B cell (primary cell): Measurements from ENCODE around the gene NDUFAB1. TPM values are rescaled to one million over a fixed set of nuclear protein-coding genes. Genes with fewer than 3 reads are reported as not detected.

Experiments
- ATAC-seq: fragments of 200-7000 bp; cut with Tn5 transposase; one replicate; pipeline ENCODE4 v1.10.0; 2021; ENCODE audit warnings: low read depth, mild to moderate bottlenecking, moderate number of reproducible peaks, moderate library complexity
- CTCF ChIA-PET: fragments of 350-600 bp; sonication (Branson Sonifier 250); formaldehyde crosslinking; loops from one replicate; lab custom pipeline; 2021; ENCODE audit warnings: antibody characterized with exemption, inconsistent platforms; lab: Charles Lee
- POLR2A ChIA-PET: fragments of 350-600 bp; sonication (Branson Sonifier 250); formaldehyde crosslinking; loops from one replicate; lab custom pipeline; 2021; ENCODE audit warnings: antibody characterized with exemption; lab: Charles Lee
- DNase-seq: peaks from one replicate; pipeline ENCODE4 v3.0.0; 2013
- H2AFZ ChIP-seq: 2 replicates; pipeline ENCODE4 v1.6.1; 2012; ENCODE audit warnings: mild to moderate bottlenecking, low read depth, low read length; ENCODE audit not compliant: insufficient read depth, poor library complexity, severe bottlenecking
- H3K27ac ChIP-seq, 2 donors: 1 replicate in 1 of 2; 2 replicates in 1 of 2; pipeline ENCODE4 v1.5.1; 2012 to 2013; ENCODE audit warnings: low read length in 2 of 2, mild to moderate bottlenecking in 2 of 2, moderate library complexity in 1 of 2
- H3K27me3 ChIP-seq, 4 experiments: fragments of 200-600 bp in 1 of 4; sonication (generic) in 1 of 4; replicated peaks in 1 of 4; 1 replicate in 2 of 4; 2 replicates in 2 of 4; pipeline versions ENCODE4 v1.6.1 to v1.7.0; 2013 to 2016; ENCODE audit warnings: low read length in 3 of 4, mild to moderate bottlenecking in 2 of 4, mixed read lengths in 1 of 4, moderate library complexity in 1 of 4; ENCODE audit not compliant: insufficient read depth in 4 of 4, control insufficient read depth in 3 of 4; ENCODE audit errors: control extremely low read depth in 1 of 4
- H3K36me3 ChIP-seq, 2 experiments: replicated peaks in 1 of 2; 1 replicate in 1 of 2; 2 replicates in 1 of 2; pipeline versions ENCODE4 v1.6.1 to v1.7.1; 2013; ENCODE audit warnings: low read length in 1 of 2; ENCODE audit not compliant: insufficient read depth in 2 of 2, control insufficient read depth in 1 of 2; ENCODE audit errors: control extremely low read depth in 1 of 2, extremely low read depth in 1 of 2
- H3K4me1 ChIP-seq, 2 donors: fragments of 200-600 bp in 1 of 2; sonication (generic) in 1 of 2; 1 replicate in 1 of 2; 2 replicates in 1 of 2; pipeline versions ENCODE4 v1.5.1 to v1.6.1; 2013 to 2017; ENCODE audit warnings: low read length in 2 of 2; ENCODE audit not compliant: control insufficient read depth in 2 of 2, insufficient read depth in 2 of 2
- H3K4me2 ChIP-seq: replicated peaks from 2 replicates; pipeline ENCODE3; 2012; ENCODE audit warnings: mild to moderate bottlenecking, low read depth, low read length; ENCODE audit not compliant: poor library complexity, severe bottlenecking
- H3K4me3 ChIP-seq, 5 experiments: fragments of 200-600 bp in 1 of 5; sonication (generic) in 1 of 5; 1 replicate in 3 of 5; 2 replicates in 2 of 5; pipeline versions ENCODE4 v1.5.1 to v1.7.0; 2011 to 2016; ENCODE audit warnings: low read length in 4 of 5, mild to moderate bottlenecking in 4 of 5, low read depth in 2 of 5, control low read depth in 1 of 5, moderate library complexity in 1 of 5; ENCODE audit not compliant: insufficient read depth in 1 of 5; ENCODE audit errors: control extremely low read depth in 1 of 5, extremely low read depth in 1 of 5
- H3K79me2 ChIP-seq: fragments of 200-600 bp; sonication (generic); one replicate; pipeline ENCODE4 v1.6.0; 2016; ENCODE audit warnings: low read length; ENCODE audit not compliant: control insufficient read depth, insufficient read depth
- H3K9ac ChIP-seq: fragments of 200-600 bp; sonication (generic); 2 replicates; pipeline ENCODE4 v1.6.1; 2017; ENCODE audit warnings: mild to moderate bottlenecking, low read length, moderate library complexity
- H3K9me3 ChIP-seq, 3 donors: one replicate each; pipeline versions ENCODE4 v1.6.1 to v1.7.1; 2013; ENCODE audit warnings: low read length in 2 of 3; ENCODE audit not compliant: control insufficient read depth in 2 of 3, insufficient read depth in 1 of 3; ENCODE audit errors: control extremely low read depth in 1 of 3
- H4K20me1 ChIP-seq: 2 replicates; pipeline ENCODE4 v1.6.0; 2012; ENCODE audit warnings: mild to moderate bottlenecking, low read length; ENCODE audit not compliant: insufficient read depth, control insufficient read depth, poor library complexity, severe bottlenecking
- H3K27ac Mint-ChIP-seq: one replicate; pipeline ENCODE4 v1.8.0; 2021; ENCODE audit warnings: mixed read lengths
- H3K27me3 Mint-ChIP-seq: one replicate; pipeline ENCODE4 v1.8.0; 2021; ENCODE audit warnings: mixed read lengths
- H3K4me1 Mint-ChIP-seq: one replicate; pipeline ENCODE4 v1.8.0; 2021; ENCODE audit warnings: mixed read lengths
- H3K4me3 Mint-ChIP-seq: one replicate; pipeline ENCODE4 v1.8.0; 2021; ENCODE audit warnings: mixed read lengths
- H3K9me3 Mint-ChIP-seq: one replicate; pipeline ENCODE4 v1.8.0; 2022; ENCODE audit warnings: mixed read lengths; ENCODE audit not compliant: insufficient read depth
- CTCF ChIP-seq: fragments of 200-600 bp; IDR thresholded peaks from one replicate; pipeline ENCODE4 v1.8.0; 2022; ENCODE audit warnings: antibody characterized with exemption, mild to moderate bottlenecking
- EZH2 ChIP-seq: IDR thresholded peaks from 2 replicates; pipeline ENCODE4 v1.6.1; 2012; ENCODE audit warnings: borderline replicate concordance, low read depth, mild to moderate bottlenecking, moderate library complexity, low read length; ENCODE audit not compliant: insufficient read depth, poor library complexity, severe bottlenecking
- WGBS: methylation state at CpG from one replicate; pipeline ENCODE4 v1.1.5; 2013; ENCODE audit warnings: missing lambda C conversion rate; ENCODE audit not compliant: insufficient coverage; 5-methylcytosine and 5-hydroxymethylcytosine counted together
- intact Hi-C: fragments of 100-400 bp; cut with micrococcal nuclease; formaldehyde crosslinking; loops from one replicate; pipeline ENCODE4 v1.10.0; 2022
- polyA plus RNA-seq: library from polyadenylated mRNA; depleted of rRNA; stranded (reverse); fragments of >200 nt; gene quantifications from 2 replicates; pipeline ENCODE4 v1.2.3, GENCODE V29; 2012
- total RNA-seq, 2 donors: library from RNA; stranded (reverse); fragments of 120-200 nt in 1 of 2; gene quantifications; 1 replicate in 1 of 2; 2 replicates in 1 of 2; pipeline versions ENCODE4 v1.2.3 to v1.2.4, GENCODE V29; 2013 to 2022

Gene NDUFAB1
- total and polyA plus RNA-seq, 2 donors (not counting 1 experiment from before 2014, with no cell fraction given): 33.6 to 39.3 TPM

GRCh38 chr16:23571895-23572294 lies 24.2 kb downstream of the NDUFAB1 start:
- Histone ChIP-seq H3K27ac (peak overlapping the region in 1 of 2 donors; percentile 39), H3K4me3 (no peak overlapping the region), H3K36me3 (peaks cover 0 to 32% of the 10 kb centered on the region in 2 experiments), H3K27me3 (no peaks in the 10 kb centered on the region), H4K20me1 (no peaks in the 10 kb centered on the region), H3K9ac (no peak overlapping the region), H3K9me3 (no peaks in the 10 kb centered on the region), H3K4me1 (peaks cover 20 to 28% of the 10 kb centered on the region in 2 donors), H2AFZ (no peak overlapping the region), H3K4me2 (no peak overlapping the region), H3K79me2 (no peaks in the 10 kb centered on the region)
- H3K4me3 Mint-ChIP-seq: peak overlapping the region; percentile 37
- 100% methylated on average over 3 of the region's 5 CpGs for WGBS
- peak overlapping the region; percentile 64 for H3K27ac Mint-ChIP-seq
- TF ChIP-seq CTCF (no peak), EZH2 (no peak)
- H3K27me3 Mint-ChIP-seq: no peaks in the 10 kb centered on the region
- intact Hi-C loops: no loop called here
- ChIA-PET CTCF (no interaction called here), POLR2A (no interaction called here)
- ATAC-seq: no peak
- peaks cover 25% of the 10 kb centered on the region for H3K4me1 Mint-ChIP-seq
- no peaks in the 10 kb centered on the region for H3K9me3 Mint-ChIP-seq
- no peak for DNase-seq

- H3K27ac Mint-ChIP-seq: peak overlapping the region; percentile 84
- ChIA-PET POLR2A (no interaction called here), CTCF (interaction anchor here (0.7 to 1.1 kb wide), 3 partner anchors 18 to 1963 kb away, joined by 3 to 5 read pairs (median 3); no protein-coding TSS in a partner anchor)
- Histone ChIP-seq H3K4me2 (peak overlapping the region; percentile 37), H3K27ac (peak overlapping the region in 1 of 2 donors; percentile 58), H2AFZ (peak overlapping the region; percentile 40), H4K20me1 (no peaks in the 10 kb centered on the region), H3K9me3 (no peaks in the 10 kb centered on the region), H3K36me3 (peaks cover 0 to 36% of the 10 kb centered on the region in 2 experiments), H3K9ac (no peak overlapping the region), H3K4me3 (no peak overlapping the region), H3K79me2 (no peaks in the 10 kb centered on the region), H3K4me1 (peaks cover 20 to 28% of the 10 kb centered on the region in 2 donors), H3K27me3 (no peaks in the 10 kb centered on the region)
- H3K4me1 Mint-ChIP-seq: peaks cover 25% of the 10 kb centered on the region
- 15% methylated on average over 7 of the region's 8 CpGs for WGBS
- H3K4me3 Mint-ChIP-seq: peak overlapping the region; percentile 65
- no peak for TF ChIP-seq EZH2
- TF ChIP-seq CTCF: no peak
- H3K9me3 Mint-ChIP-seq: no peaks in the 10 kb centered on the region
- ATAC-seq: peak; percentile 70
- DNase-seq: peak; percentile 68
- H3K27me3 Mint-ChIP-seq: no peaks in the 10 kb centered on the region
- intact Hi-C loops: no loop called here
These were observed 25.0 kb downstream of the NDUFAB1 start for GRCh38 chr16:23570992-23571632.
